Sigmoid colon (tissue), 4 donors: ENCODE results near the gene ASH1L.

Experiments
- CTCF ChIP-seq, 4 experiments: fragments of 450-650 bp in 3 of 4; fragments of 200-600 bp in 1 of 4; IDR thresholded peaks; one replicate each; pipeline ENCODE4 v1.5.1; 2016 to 2019; ENCODE audit warnings: antibody characterized with exemption in 4 of 4, mild to moderate bottlenecking in 3 of 4, moderate library complexity in 2 of 4
- POLR2AphosphoS5 ChIP-seq, 4 donors: sonication (generic); formaldehyde crosslinking; IDR thresholded peaks; one replicate each; pipeline ENCODE4 v1.6.1; 2017; ENCODE audit warnings: antibody characterized with exemption in 4 of 4

DNA sequence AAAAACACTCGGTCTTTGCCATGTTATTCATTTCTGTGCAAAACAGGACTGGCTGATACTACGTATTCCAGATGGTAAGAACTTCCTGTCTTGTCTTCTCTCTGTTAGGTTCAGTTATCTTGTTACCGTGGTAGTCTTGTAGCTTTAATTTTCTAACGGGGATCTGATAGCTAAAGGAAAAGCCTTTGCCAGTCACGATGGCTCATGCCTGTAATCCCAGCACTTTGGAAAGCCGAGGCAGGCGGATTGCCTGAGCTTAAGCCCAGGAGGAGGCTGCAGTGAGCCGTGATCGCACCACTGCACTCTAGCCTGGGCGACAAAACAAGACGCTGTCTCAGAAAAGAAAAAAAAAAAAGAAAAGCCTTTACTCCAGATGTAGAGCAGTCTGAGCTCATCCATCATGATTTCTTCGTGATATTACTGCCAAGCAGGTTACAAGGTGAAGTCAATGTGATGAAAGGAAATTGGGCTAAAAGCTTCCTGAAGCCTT lies 36.3 kb upstream of the ASH1L start:
- TF ChIP-seq CTCF (IDR thresholded peaks at IDR 0.05) (no peak), POLR2AphosphoS5 (IDR thresholded peaks at IDR 0.05) (no peak)
